GM23338 (cell line): Measurements from ENCODE around the gene SLC25A24.

Source experiments
- CTCF ChIP-seq, 2 experiments: fragments of 200-600 bp in 1 of 2; sonication (generic) in 1 of 2; conservative IDR thresholded peaks; 2 replicates each; pipeline versions ENCODE4 v1.5.1 to v1.6.1; 2016 to 2017; ENCODE audit warnings: antibody characterized with exemption in 2 of 2, low read depth in 2 of 2, mild to moderate bottlenecking in 2 of 2, moderate library complexity in 1 of 2
- POLR2AphosphoS5 ChIP-seq: IDR thresholded peaks from 2 replicates; pipeline ENCODE4 v1.6.1; 2016; ENCODE audit warnings: antibody characterized with exemption, low read depth
- ZNF114 ChIP-seq: fragments of 250-450 bp; sonication (Bioruptor Pico); IDR thresholded peaks from 2 replicates; pipeline ENCODE4 v1.5.0; 2020; ENCODE audit warnings: mild to moderate bottlenecking, moderate library complexity
- TF ChIP-seq, protein P1 (sequence below): IDR thresholded peaks from 2 replicates; pipeline ENCODE4 v1.6.1; 2016; ENCODE audit warnings: antibody characterized with exemption
- TF ChIP-seq, protein P2 (sequence below): fragments of 250-450 bp; sonication (Bioruptor Pico); IDR thresholded peaks from 2 replicates; pipeline ENCODE4 v1.5.0; 2020; ENCODE audit warnings: mild to moderate bottlenecking, moderate library complexity

DNA sequence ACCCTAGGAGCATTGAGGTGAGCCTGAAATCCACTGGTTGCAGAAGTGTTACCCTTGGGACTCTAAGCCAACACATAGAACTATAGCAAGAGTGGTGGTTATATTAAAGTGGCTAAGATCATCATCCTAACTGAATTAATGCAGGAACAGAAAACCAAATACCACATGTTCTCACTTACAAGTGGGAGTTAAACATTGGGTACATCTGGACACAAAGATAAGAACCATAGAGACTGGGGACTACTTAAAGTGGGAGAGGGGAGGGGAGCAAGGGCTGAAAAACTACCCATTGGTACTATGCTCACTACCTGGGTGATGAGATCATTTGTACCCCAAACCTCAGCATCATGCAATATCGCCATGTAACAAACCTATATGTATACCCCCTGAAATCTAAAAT lies 100.0 kb downstream of the SLC25A24 start:
- TF ChIP-seq POLR2AphosphoS5 (no peak), CTCF (conservative IDR thresholded peaks at IDR 0.05; ENCODE audit: low read depth in 2 of 2) (no peak), ZNF114 (CRISPR knock-in tag) (no peak)
- TF ChIP-seq, protein P1, sequence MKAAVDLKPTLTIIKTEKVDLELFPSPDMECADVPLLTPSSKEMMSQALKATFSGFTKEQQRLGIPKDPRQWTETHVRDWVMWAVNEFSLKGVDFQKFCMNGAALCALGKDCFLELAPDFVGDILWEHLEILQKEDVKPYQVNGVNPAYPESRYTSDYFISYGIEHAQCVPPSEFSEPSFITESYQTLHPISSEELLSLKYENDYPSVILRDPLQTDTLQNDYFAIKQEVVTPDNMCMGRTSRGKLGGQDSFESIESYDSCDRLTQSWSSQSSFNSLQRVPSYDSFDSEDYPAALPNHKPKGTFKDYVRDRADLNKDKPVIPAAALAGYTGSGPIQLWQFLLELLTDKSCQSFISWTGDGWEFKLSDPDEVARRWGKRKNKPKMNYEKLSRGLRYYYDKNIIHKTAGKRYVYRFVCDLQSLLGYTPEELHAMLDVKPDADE: no peak
- TF ChIP-seq, protein P2, sequence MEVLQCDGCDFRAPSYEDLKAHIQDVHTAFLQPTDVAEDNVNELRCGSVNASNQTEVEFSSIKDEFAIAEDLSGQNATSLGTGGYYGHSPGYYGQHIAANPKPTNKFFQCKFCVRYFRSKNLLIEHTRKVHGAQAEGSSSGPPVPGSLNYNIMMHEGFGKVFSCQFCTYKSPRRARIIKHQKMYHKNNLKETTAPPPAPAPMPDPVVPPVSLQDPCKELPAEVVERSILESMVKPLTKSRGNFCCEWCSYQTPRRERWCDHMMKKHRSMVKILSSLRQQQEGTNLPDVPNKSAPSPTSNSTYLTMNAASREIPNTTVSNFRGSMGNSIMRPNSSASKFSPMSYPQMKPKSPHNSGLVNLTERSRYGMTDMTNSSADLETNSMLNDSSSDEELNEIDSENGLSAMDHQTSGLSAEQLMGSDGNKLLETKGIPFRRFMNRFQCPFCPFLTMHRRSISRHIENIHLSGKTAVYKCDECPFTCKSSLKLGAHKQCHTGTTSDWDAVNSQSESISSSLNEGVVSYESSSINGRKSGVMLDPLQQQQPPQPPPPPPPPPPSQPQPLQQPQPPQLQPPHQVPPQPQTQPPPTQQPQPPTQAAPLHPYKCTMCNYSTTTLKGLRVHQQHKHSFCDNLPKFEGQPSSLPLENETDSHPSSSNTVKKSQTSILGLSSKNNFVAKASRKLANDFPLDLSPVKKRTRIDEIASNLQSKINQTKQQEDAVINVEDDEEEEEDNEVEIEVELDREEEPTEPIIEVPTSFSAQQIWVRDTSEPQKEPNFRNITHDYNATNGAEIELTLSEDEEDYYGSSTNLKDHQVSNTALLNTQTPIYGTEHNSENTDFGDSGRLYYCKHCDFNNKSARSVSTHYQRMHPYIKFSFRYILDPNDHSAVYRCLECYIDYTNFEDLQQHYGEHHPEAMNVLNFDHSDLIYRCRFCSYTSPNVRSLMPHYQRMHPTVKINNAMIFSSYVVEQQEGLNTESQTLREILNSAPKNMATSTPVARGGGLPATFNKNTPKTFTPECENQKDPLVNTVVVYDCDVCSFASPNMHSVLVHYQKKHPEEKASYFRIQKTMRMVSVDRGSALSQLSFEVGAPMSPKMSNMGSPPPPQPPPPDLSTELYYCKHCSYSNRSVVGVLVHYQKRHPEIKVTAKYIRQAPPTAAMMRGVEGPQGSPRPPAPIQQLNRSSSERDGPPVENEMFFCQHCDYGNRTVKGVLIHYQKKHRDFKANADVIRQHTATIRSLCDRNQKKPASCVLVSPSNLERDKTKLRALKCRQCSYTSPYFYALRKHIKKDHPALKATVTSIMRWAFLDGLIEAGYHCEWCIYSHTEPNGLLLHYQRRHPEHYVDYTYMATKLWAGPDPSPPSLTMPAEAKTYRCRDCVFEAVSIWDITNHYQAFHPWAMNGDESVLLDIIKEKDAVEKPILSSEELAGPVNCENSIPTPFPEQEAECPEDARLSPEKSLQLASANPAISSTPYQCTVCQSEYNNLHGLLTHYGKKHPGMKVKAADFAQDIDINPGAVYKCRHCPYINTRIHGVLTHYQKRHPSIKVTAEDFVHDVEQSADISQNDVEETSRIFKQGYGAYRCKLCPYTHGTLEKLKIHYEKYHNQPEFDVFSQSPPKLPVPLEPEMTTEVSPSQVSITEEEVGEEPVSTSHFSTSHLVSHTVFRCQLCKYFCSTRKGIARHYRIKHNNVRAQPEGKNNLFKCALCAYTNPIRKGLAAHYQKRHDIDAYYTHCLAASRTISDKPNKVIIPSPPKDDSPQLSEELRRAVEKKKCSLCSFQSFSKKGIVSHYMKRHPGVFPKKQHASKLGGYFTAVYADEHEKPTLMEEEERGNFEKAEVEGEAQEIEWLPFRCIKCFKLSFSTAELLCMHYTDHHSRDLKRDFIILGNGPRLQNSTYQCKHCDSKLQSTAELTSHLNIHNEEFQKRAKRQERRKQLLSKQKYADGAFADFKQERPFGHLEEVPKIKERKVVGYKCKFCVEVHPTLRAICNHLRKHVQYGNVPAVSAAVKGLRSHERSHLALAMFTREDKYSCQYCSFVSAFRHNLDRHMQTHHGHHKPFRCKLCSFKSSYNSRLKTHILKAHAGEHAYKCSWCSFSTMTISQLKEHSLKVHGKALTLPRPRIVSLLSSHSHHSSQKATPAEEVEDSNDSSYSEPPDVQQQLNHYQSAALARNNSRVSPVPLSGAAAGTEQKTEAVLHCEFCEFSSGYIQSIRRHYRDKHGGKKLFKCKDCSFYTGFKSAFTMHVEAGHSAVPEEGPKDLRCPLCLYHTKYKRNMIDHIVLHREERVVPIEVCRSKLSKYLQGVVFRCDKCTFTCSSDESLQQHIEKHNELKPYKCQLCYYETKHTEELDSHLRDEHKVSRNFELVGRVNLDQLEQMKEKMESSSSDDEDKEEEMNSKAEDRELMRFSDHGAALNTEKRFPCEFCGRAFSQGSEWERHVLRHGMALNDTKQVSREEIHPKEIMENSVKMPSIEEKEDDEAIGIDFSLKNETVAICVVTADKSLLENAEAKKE (CRISPR knock-in tag): no peak
